Progenitor cell of endocrine pancreas (in vitro differentiated cells): ENCODE measurements around the gene PPP1R8. TPM values are rescaled to one million over a fixed set of nuclear protein-coding genes. Genes with fewer than 3 reads are reported as not detected.
"Not testable (repeated sequence)": the region's sequence is repeated elsewhere in the genome, so short reads cannot be mapped to it uniquely, and the experiment has no call there.

Experiments used
- DNase-seq: peaks from one replicate; pipeline ENCODE4 v3.0.0; 2021; ENCODE audit warnings: low spot score; ENCODE audit not compliant: unreplicated experiment
- H3K27ac Mint-ChIP-seq: 2 replicates; pipeline ENCODE4 v1.8.0; 2021; ENCODE audit warnings: mild to moderate bottlenecking, moderate library complexity, mixed read lengths
- H3K27me3 Mint-ChIP-seq: 2 replicates; pipeline ENCODE4 v1.8.0; 2021; ENCODE audit warnings: mixed read lengths
- H3K36me3 Mint-ChIP-seq: 2 replicates; pipeline ENCODE4 v1.8.0; 2022; ENCODE audit warnings: mixed read lengths; ENCODE audit not compliant: insufficient read depth
- H3K4me1 Mint-ChIP-seq: 2 replicates; pipeline ENCODE4 v1.8.0; 2021; ENCODE audit warnings: low read depth, mixed read lengths
- H3K4me3 Mint-ChIP-seq: 2 replicates; pipeline ENCODE4 v1.8.0; 2021; ENCODE audit warnings: low read depth, mild to moderate bottlenecking, moderate library complexity, mixed read lengths
- H3K9me3 Mint-ChIP-seq: 2 replicates; pipeline ENCODE4 v1.8.0; 2021; ENCODE audit warnings: low read depth, mixed read lengths
- CTCF ChIP-seq: fragments of 200-600 bp; sonication (generic); IDR thresholded peaks from one replicate; pipeline ENCODE4 v1.5.0; 2021; ENCODE audit warnings: antibody characterized with exemption, mild to moderate bottlenecking; ENCODE audit not compliant: unreplicated experiment
- total RNA-seq: library from RNA; stranded (reverse); gene quantifications from 2 replicates; pipeline ENCODE4 v1.2.1, GENCODE V29; 2021

Gene PPP1R8
- total RNA-seq, 1 donor from 2014 or later: 52.5 TPM

DNA sequence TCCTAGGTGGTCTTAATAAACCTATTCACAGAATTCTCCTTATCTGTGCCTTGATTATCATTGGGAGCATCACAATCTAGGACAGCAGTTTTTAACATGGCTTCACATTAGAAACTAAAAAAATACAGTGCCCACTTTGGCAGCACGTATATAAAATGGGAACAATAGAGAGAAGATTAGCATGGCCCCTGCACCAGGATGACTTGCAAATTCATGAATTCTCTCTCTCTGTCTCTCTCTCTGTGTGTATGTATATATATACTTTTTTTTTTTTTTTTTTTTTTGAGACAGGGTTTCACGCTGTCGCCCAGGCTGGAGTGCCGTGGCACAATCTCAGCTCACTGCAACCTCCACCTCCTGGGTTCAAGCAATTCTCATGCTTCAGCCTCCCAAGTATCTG lies 6.2 kb upstream of the PPP1R8 start:
- no peaks in the 10 kb centered on the region for H3K27me3 Mint-ChIP-seq
- H3K4me3 Mint-ChIP-seq: no peak overlapping the region
- no peak overlapping the region for H3K27ac Mint-ChIP-seq
- peaks cover 8% of the 10 kb centered on the region for H3K36me3 Mint-ChIP-seq
- TF ChIP-seq CTCF: no peak
- no peak for DNase-seq
- no peaks in the 10 kb centered on the region for H3K4me1 Mint-ChIP-seq
- no peaks in the 10 kb centered on the region for H3K9me3 Mint-ChIP-seq

- not testable (repeated sequence) for H3K27me3 Mint-ChIP-seq, H3K9me3 Mint-ChIP-seq, H3K36me3 Mint-ChIP-seq, DNase-seq
- Mint-ChIP-seq H3K27ac (peak overlapping the region; percentile 99), H3K4me3 (peak overlapping the region; percentile 96), H3K4me1 (peaks cover 10% of the 10 kb centered on the region)
Measured at GRCh38 chr1:27829339-27829960, 1.1 kb upstream of the PPP1R8 start.

GRCh38 chr1:27831568-27832410 lies 1.2 kb downstream of the PPP1R8 start:
- peak overlapping the region; percentile 99 for H3K27ac Mint-ChIP-seq
- no peaks in the 10 kb centered on the region for H3K9me3 Mint-ChIP-seq
- no peak for DNase-seq
- H3K4me1 Mint-ChIP-seq: peaks cover 10% of the 10 kb centered on the region
- no peaks in the 10 kb centered on the region for H3K27me3 Mint-ChIP-seq
- TF ChIP-seq CTCF: no peak
- peak overlapping the region; percentile 96 for H3K4me3 Mint-ChIP-seq
- H3K36me3 Mint-ChIP-seq: peaks cover 1% of the 10 kb centered on the region

- H3K36me3 Mint-ChIP-seq: peaks cover 1% of the 10 kb centered on the region
- DNase-seq: no peak
- no peaks in the 10 kb centered on the region for H3K27me3 Mint-ChIP-seq
- peak overlapping the region; percentile 13 for H3K27ac Mint-ChIP-seq
- H3K9me3 Mint-ChIP-seq: no peaks in the 10 kb centered on the region
- TF ChIP-seq CTCF: no peak
- peak overlapping the region; percentile 25 for H3K4me3 Mint-ChIP-seq
- H3K4me1 Mint-ChIP-seq: peaks cover 10% of the 10 kb centered on the region
Measured at GRCh38 chr1:27832762-27833161, 2.2 kb downstream of the PPP1R8 start.

- peaks cover 1% of the 10 kb centered on the region for H3K36me3 Mint-ChIP-seq
- H3K27ac Mint-ChIP-seq: no peak overlapping the region
- H3K4me1 Mint-ChIP-seq: peaks cover 10% of the 10 kb centered on the region
- no peak overlapping the region for H3K4me3 Mint-ChIP-seq
- no peak for DNase-seq
- no peak for TF ChIP-seq CTCF
- no peaks in the 10 kb centered on the region for H3K27me3 Mint-ChIP-seq
- H3K9me3 Mint-ChIP-seq: no peaks in the 10 kb centered on the region
Measured at GRCh38 chr1:27833470-27833869, 2.9 kb downstream of the PPP1R8 start.

DNA sequence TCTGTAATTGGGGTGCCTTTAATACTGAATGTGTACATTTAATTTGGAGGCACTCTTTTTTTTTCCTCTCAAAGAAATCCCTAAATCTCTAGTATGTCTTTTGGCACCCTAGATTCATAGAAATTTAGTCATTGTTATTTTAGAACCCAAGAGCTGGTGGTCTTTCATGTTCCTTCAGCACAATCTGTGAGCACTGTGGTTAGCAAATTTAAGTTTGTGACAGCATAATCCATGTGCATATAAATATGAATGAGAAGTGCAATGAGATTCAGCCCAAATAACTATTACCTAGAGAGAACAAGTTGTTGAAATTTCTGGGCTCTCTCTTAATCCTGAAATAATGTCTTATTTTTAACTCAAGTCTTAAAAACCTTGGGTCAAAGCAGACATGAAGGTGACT lies 4.5 kb downstream of the PPP1R8 start:
- no peak overlapping the region for H3K27ac Mint-ChIP-seq
- peaks cover 4% of the 10 kb centered on the region for H3K36me3 Mint-ChIP-seq
- H3K4me1 Mint-ChIP-seq: peaks cover 10% of the 10 kb centered on the region
- DNase-seq: no peak
- H3K4me3 Mint-ChIP-seq: no peak overlapping the region
- TF ChIP-seq CTCF: no peak
- H3K27me3 Mint-ChIP-seq: no peaks in the 10 kb centered on the region
- no peaks in the 10 kb centered on the region for H3K9me3 Mint-ChIP-seq
